ENCODE data around the gene CAPN2. TPM values are rescaled to one million over a fixed set of nuclear protein-coding genes. Genes with fewer than 3 reads are reported as not detected.

Gene CAPN2
- polyA plus RNA-seq, 1 of the 3 experiments (the other 2 are of a cell fraction): 208 TPM

DNA sequence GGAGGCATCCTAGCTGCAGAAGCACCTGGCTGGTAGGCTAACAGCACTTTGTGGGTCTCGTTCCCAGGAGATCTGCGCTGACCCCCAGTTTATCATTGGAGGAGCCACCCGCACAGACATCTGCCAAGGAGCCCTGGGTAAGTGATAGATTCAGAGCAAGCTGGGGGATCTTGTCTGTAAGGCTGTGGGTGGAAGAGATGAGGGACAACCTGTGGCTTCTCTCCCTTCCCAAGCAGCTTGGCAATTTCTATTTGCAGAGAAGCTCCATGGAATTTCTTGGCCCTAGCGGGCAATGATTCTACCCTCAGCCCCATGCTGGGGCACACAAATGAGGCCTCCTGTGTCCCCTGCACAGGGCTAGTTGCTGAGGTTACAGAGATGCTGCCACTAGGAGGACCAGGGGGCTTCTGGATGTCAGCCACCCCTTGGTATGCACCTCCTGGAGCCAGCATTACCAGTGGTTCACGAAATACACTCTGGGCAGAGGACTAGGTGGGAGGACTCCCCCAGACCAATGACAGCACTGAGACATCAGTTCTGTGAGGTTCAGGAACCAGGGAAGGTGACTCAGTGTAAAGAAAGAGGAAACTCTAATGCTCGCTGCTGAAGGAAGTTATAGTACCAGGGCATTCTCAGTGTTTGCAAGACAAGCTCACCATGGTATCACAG lies 5.5 kb downstream of the CAPN2 start:
- peaks cover 21% of the 10 kb centered on the region for H3F3A ChIP-seq (replicated peaks; ENCODE audit: insufficient read depth)
- ChIA-PET POLR2A (no interaction called here), CTCF (interaction anchor here (0.9 to 4.4 kb wide), 4 partner anchors 16 to 161 kb away, joined by 3 to 29 read pairs (median 6); no protein-coding TSS in a partner anchor)
- H3K9ac ChIP-seq: no peak overlapping the region
- H2AFZ ChIP-seq (ENCODE audit: low read depth): no peak overlapping the region
- H3K27me3 ChIP-seq (ENCODE audit: insufficient read depth): no peaks in the 10 kb centered on the region
- H3K4me1 ChIP-seq (ENCODE audit: control insufficient read depth in 1 of 2, insufficient read depth in 2 of 2, low read depth in 1 of 2, low read length in 1 of 2): peaks cover 36 to 49% of the 10 kb centered on the region in 2 experiments
- TF ChIP-seq TEAD4 (IDR thresholded peaks at IDR 0.05; ENCODE audit: borderline replicate concordance, insufficient read depth): no peak
- TF ChIP-seq YY1 (IDR thresholded peaks at IDR 0.05; ENCODE audit: low read depth): no peak
- TF ChIP-seq, protein P1, sequence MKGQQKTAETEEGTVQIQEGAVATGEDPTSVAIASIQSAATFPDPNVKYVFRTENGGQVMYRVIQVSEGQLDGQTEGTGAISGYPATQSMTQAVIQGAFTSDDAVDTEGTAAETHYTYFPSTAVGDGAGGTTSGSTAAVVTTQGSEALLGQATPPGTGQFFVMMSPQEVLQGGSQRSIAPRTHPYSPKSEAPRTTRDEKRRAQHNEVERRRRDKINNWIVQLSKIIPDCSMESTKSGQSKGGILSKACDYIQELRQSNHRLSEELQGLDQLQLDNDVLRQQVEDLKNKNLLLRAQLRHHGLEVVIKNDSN (IDR thresholded peaks at IDR 0.05; ENCODE audit: borderline replicate concordance, low read depth): no peak
- TF ChIP-seq EP300 (IDR thresholded peaks at IDR 0.05; ENCODE audit: borderline replicate concordance in 1 of 2, low read depth in 1 of 2, low read length in 1 of 2): no peak
- TF ChIP-seq, protein P2, sequence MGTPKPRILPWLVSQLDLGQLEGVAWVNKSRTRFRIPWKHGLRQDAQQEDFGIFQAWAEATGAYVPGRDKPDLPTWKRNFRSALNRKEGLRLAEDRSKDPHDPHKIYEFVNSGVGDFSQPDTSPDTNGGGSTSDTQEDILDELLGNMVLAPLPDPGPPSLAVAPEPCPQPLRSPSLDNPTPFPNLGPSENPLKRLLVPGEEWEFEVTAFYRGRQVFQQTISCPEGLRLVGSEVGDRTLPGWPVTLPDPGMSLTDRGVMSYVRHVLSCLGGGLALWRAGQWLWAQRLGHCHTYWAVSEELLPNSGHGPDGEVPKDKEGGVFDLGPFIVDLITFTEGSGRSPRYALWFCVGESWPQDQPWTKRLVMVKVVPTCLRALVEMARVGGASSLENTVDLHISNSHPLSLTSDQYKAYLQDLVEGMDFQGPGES (IDR thresholded peaks at IDR 0.05; ENCODE audit: low read depth, low read length): no peak
- no peak for TF ChIP-seq FOXJ3 (CRISPR knock-in tag; IDR thresholded peaks at IDR 0.05)
- no peaks in the 10 kb centered on the region for H3K9me3 ChIP-seq
- peaks cover 99% of the 10 kb centered on the region for H3K79me2 ChIP-seq (ENCODE audit: insufficient read depth)
- peaks cover 36 to 39% of the 10 kb centered on the region in 2 experiments for H3K36me3 ChIP-seq (replicated peaks in 1 of 2; ENCODE audit: control insufficient read depth in 1 of 2, insufficient read depth in 2 of 2, low read length in 1 of 2)
- H4K20me1 ChIP-seq (ENCODE audit: insufficient read depth): peaks cover 48% of the 10 kb centered on the region
- peak overlapping the region; percentile 30 to 67; a peak in 3 of 4 replicates for H3K27ac ChIP-seq (ENCODE audit: low read depth in 2 of 2, low read length in 1 of 2)
- no peaks in the 10 kb centered on the region for H3K9me2 ChIP-seq
- H3K4me3 ChIP-seq (ENCODE audit: low read depth in 2 of 2, low read length in 1 of 2): no peak overlapping the region
- DNase-seq: no peak
- 90% methylated on average over 5 of the region's 6 CpGs for WGBS (ENCODE audit: low lambda C conversion rate)
- 0 out of 2 replicates have a peak overlapping the region, but pooled peaks have one; percentile 92 for H3K4me2 ChIP-seq

DNA sequence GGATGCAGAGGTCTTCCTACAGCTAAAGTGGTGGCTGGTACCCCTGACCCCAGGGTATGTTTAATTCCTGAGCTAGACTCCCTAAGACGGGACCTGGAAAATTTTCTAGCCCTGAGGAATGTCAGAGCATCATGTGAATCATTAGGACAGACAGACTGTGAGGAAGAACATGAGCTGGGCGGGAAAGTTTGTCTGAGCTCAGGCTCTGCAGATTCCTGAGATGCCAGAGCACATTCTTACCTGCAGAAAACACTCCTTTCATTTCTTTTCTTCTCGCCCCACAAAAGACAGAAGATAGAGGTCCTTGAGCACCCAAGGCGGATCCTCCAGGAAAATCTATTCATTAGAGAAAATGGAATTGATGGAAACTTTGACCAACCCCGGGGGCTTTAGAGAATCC lies 6.5 kb downstream of the CAPN2 start:
- H2AFZ ChIP-seq (ENCODE audit: low read depth): no peak overlapping the region
- peaks cover 29 to 48% of the 10 kb centered on the region in 2 experiments for H3K4me1 ChIP-seq (ENCODE audit: control insufficient read depth in 1 of 2, insufficient read depth in 2 of 2, low read depth in 1 of 2, low read length in 1 of 2)
- no peak for DNase-seq
- 35% methylated on average over 5 of the region's 5 CpGs for WGBS (ENCODE audit: low lambda C conversion rate)
- H3K4me2 ChIP-seq: no peak overlapping the region; the same call in 1 of the 2 replicates
- peaks cover 36 to 41% of the 10 kb centered on the region in 2 experiments for H3K36me3 ChIP-seq (replicated peaks in 1 of 2; ENCODE audit: control insufficient read depth in 1 of 2, insufficient read depth in 2 of 2, low read length in 1 of 2)
- POLR2A ChIA-PET: no interaction called here
- H3K4me3 ChIP-seq (ENCODE audit: low read depth in 2 of 2, low read length in 1 of 2): no peak overlapping the region
- H3F3A ChIP-seq (replicated peaks; ENCODE audit: insufficient read depth): peaks cover 25% of the 10 kb centered on the region
- no peaks in the 10 kb centered on the region for H3K9me2 ChIP-seq
- TF ChIP-seq, protein P3, sequence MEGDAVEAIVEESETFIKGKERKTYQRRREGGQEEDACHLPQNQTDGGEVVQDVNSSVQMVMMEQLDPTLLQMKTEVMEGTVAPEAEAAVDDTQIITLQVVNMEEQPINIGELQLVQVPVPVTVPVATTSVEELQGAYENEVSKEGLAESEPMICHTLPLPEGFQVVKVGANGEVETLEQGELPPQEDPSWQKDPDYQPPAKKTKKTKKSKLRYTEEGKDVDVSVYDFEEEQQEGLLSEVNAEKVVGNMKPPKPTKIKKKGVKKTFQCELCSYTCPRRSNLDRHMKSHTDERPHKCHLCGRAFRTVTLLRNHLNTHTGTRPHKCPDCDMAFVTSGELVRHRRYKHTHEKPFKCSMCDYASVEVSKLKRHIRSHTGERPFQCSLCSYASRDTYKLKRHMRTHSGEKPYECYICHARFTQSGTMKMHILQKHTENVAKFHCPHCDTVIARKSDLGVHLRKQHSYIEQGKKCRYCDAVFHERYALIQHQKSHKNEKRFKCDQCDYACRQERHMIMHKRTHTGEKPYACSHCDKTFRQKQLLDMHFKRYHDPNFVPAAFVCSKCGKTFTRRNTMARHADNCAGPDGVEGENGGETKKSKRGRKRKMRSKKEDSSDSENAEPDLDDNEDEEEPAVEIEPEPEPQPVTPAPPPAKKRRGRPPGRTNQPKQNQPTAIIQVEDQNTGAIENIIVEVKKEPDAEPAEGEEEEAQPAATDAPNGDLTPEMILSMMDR (IDR thresholded peaks at IDR 0.05): no peak
- TF ChIP-seq EP300 (IDR thresholded peaks at IDR 0.05; ENCODE audit: borderline replicate concordance in 1 of 2, low read depth in 1 of 2, low read length in 1 of 2) (peak in 1 of 2 experiments; percentile 39; a peak in 1 of 4 replicates), TCF12 (IDR thresholded peaks at IDR 0.05) (peak; percentile 85), TEAD4 (IDR thresholded peaks at IDR 0.05; ENCODE audit: borderline replicate concordance, insufficient read depth) (peak; percentile 80; the same call in 1 of the 2 replicates), TAF1 (IDR thresholded peaks at IDR 0.05; ENCODE audit: borderline replicate concordance, low read depth, low read length) (no peak), JUND (IDR thresholded peaks at IDR 0.05) (peak; percentile 38; the same call in 1 of the 2 replicates), FOXJ3 (CRISPR knock-in tag; IDR thresholded peaks at IDR 0.05) (no peak)
- TF ChIP-seq, protein P4, sequence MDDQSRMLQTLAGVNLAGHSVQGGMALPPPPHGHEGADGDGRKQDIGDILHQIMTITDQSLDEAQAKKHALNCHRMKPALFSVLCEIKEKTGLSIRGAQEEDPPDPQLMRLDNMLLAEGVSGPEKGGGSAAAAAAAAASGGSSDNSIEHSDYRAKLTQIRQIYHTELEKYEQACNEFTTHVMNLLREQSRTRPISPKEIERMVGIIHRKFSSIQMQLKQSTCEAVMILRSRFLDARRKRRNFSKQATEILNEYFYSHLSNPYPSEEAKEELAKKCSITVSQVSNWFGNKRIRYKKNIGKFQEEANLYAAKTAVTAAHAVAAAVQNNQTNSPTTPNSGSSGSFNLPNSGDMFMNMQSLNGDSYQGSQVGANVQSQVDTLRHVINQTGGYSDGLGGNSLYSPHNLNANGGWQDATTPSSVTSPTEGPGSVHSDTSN (IDR thresholded peaks at IDR 0.05): peak; percentile 75
- TF ChIP-seq, protein P5, sequence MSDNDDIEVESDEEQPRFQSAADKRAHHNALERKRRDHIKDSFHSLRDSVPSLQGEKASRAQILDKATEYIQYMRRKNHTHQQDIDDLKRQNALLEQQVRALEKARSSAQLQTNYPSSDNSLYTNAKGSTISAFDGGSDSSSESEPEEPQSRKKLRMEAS (IDR thresholded peaks at IDR 0.05; ENCODE audit: low read depth): no peak
- H3K27me3 ChIP-seq (ENCODE audit: insufficient read depth): no peaks in the 10 kb centered on the region
- CTCF ChIA-PET: interaction anchor here (1.0 to 4.4 kb wide), 3 partner anchors 18 to 162 kb away, joined by 3 to 29 read pairs (median 4); no protein-coding TSS in a partner anchor
- H3K9ac ChIP-seq: no peak overlapping the region
- H3K79me2 ChIP-seq (ENCODE audit: insufficient read depth): peaks cover 99% of the 10 kb centered on the region
- peaks cover 52% of the 10 kb centered on the region for H4K20me1 ChIP-seq (ENCODE audit: insufficient read depth)
- H3K9me3 ChIP-seq: no peaks in the 10 kb centered on the region
- peak overlapping the region; percentile 30 to 67; a peak in 2 of 4 replicates for H3K27ac ChIP-seq (ENCODE audit: low read depth in 2 of 2, low read length in 1 of 2)
